Measurements from ENCODE around the gene PRF1. TPM values are rescaled to one million over a fixed set of nuclear protein-coding genes. Genes with fewer than 3 reads are reported as not detected.

Gene PRF1
- polyA plus RNA-seq, 1 experiment: not detected

DNA sequence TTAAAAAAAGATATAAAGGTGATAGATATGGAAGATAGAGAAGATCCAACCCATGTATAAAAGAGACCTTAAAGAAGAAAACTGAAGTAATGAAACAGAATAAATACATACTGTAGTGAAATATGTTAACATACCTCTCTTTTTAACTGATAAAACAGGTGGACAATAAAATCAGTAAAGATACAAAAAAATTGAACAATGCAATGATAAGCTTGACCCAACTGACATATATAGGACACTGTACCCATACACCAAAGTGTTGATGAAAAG is 17.4 kb upstream of the PRF1 start:
- no peak for TF ChIP-seq CTCF (IDR thresholded peaks at IDR 0.05; ENCODE audit: insufficient read depth, low read depth, low read length)
- H3K36me3 ChIP-seq (ENCODE audit: control insufficient read depth, insufficient read depth, low read length): no peaks in the 10 kb centered on the region
- H3K4me3 ChIP-seq (ENCODE audit: low read depth, low read length): no peak overlapping the region
- ChIA-PET CTCF (interaction anchor here (0.7 to 6.0 kb wide), 5 partner anchors 70 to 160 kb away, joined by 3 to 39 read pairs (median 4); no protein-coding TSS in a partner anchor), POLR2A (no interaction called here)
- no peak for DNase-seq (ENCODE audit: low read depth)
- H3K27me3 ChIP-seq (ENCODE audit: control insufficient read depth, insufficient read depth, low read length): peaks cover 7% of the 10 kb centered on the region; the same call in 1 of the 2 replicates

DNA sequence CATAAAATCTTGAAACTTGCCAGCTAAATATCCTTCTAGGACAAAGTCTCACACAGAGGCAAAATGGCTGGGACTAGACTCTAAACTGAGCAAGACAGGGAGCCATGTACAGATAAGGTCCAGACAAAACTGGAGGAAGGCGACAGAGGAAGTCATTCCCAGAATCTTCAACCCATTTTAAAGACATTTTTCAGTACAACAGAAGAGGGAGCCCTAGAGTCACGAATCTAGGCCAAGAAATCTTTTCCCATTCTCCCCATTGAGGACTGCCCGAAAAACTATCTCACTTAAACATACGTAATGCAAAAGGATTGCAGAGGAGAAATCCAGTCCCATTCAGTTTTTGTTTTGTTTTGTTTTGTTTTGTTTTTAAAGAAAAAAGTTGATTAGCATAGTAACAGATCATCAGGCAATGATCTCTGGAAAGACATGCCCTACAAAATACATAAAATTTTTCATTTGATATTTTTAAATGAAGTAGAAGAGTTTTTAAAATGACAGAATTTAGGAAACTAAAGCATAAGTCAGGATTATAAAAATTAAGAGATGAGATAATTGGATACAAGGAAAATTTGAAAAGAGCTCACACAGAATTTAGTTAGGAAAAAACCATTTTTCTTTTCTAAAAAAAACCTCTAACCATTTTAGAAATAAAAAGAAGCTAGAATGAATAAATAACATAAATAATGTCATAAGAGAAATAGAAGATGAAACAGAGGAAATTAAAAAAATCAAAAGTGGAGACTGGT is 16.9 kb upstream of the PRF1 start:
- H3K27me3 ChIP-seq (ENCODE audit: control insufficient read depth, insufficient read depth, low read length): peaks cover 7% of the 10 kb centered on the region; the same call in 1 of the 2 replicates
- DNase-seq (ENCODE audit: low read depth): no peak
- POLR2A ChIA-PET: no interaction called here
- peak; percentile 42; the same call in 1 of the 2 replicates for TF ChIP-seq CTCF (IDR thresholded peaks at IDR 0.05; ENCODE audit: insufficient read depth, low read depth, low read length)
- no peak overlapping the region for H3K4me3 ChIP-seq (ENCODE audit: low read depth, low read length)
- CTCF ChIA-PET: interaction anchor here (0.6 to 6.0 kb wide), 6 partner anchors 46 to 160 kb away, joined by 3 to 39 read pairs (median 4); no protein-coding TSS in a partner anchor
- no peaks in the 10 kb centered on the region for H3K36me3 ChIP-seq (ENCODE audit: control insufficient read depth, insufficient read depth, low read length)

- Histone ChIP-seq H3K36me3 (ENCODE audit: control insufficient read depth, insufficient read depth, low read length) (no peaks in the 10 kb centered on the region), H3K4me3 (ENCODE audit: low read depth, low read length) (no peak overlapping the region), H3K27me3 (ENCODE audit: control insufficient read depth, insufficient read depth, low read length) (peaks cover 7% of the 10 kb centered on the region; the same call in 1 of the 2 replicates)
- no peak for DNase-seq (ENCODE audit: low read depth)
- TF ChIP-seq CTCF (IDR thresholded peaks at IDR 0.05; ENCODE audit: insufficient read depth, low read depth, low read length): no peak
- ChIA-PET POLR2A (interaction anchor here (0.7 kb wide), 1 partner anchor 34 kb away, joined by 9 read pairs; no protein-coding TSS in a partner anchor), CTCF (interaction anchor here (0.6 to 6.0 kb wide), 3 partner anchors 10 to 140 kb away, joined by 3 to 39 read pairs (median 3); no protein-coding TSS in a partner anchor)
These were observed 16.1 kb upstream of the PRF1 start for GRCh38 chr10:70618663-70619062.

DNA sequence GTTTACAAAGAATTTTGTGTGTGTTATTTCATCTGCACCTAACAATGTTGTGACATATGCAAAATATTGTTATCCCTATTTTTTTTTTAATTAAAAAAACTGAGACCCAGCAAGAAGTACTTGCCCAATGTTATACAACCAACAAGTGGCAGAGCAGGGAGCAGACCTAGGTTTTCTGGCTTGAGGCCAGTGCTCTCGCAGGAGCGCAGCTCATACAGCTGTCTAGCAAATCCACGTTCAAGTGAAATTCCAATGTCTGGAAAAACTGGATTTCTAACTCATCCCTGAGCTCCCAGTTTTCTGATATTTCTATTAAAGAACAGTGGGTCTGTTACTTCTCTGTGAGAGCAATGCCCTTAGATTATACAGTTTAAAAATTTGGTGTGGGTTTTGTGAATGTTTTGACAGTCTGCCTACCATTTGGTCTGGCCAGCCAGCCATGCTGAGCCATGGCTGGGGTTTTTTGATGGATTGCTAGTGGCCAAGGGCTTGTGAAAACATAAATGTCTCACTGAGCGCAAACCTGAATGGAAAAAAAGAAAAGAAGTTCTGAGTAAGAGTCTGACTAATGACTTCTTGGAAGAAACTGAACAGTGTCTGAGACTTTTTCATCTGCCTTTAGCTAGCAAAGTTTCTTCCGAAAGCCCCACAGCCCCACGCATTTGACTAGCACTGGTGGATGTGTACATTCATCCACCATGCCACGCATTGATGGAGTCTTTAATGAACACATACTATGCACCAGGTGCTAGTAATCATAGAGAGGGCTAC is 15.4 kb upstream of the PRF1 start:
- Histone ChIP-seq H3K36me3 (ENCODE audit: control insufficient read depth, insufficient read depth, low read length) (no peaks in the 10 kb centered on the region), H3K27me3 (ENCODE audit: control insufficient read depth, insufficient read depth, low read length) (peaks cover 7% of the 10 kb centered on the region; the same call in 1 of the 2 replicates), H3K4me3 (ENCODE audit: low read depth, low read length) (no peak overlapping the region)
- ChIA-PET POLR2A (interaction anchor here (0.7 kb wide), 1 partner anchor 35 kb away, joined by 9 read pairs; no protein-coding TSS in a partner anchor), CTCF (interaction anchor here (0.8 to 6.0 kb wide), 4 partner anchors 10 to 141 kb away, joined by 3 to 39 read pairs (median 4); no protein-coding TSS in a partner anchor)
- TF ChIP-seq CTCF (IDR thresholded peaks at IDR 0.05; ENCODE audit: insufficient read depth, low read depth, low read length): no peak
- no peak for DNase-seq (ENCODE audit: low read depth)

DNA sequence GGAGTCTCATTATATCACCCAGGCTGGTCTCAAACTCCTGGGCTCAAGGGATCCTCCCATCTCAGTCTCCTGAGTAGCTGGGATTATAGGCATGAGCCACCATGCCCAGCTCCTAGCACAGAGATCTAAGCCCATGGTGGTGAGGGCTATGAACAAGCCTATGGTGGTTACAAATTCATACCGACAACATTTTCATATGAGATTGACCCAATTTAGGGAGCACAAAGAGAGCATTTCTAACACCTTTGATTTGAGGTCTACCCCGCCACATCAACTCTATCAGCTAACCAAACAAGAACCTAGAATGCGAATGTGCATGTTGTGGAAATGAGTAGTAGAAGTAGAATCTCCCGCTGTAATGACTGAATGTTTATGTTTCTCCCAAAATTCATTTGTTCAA is 14.2 kb upstream of the PRF1 start:
- Histone ChIP-seq H3K4me3 (ENCODE audit: low read depth, low read length) (no peak overlapping the region), H3K36me3 (ENCODE audit: control insufficient read depth, insufficient read depth, low read length) (no peaks in the 10 kb centered on the region), H3K27me3 (ENCODE audit: control insufficient read depth, insufficient read depth, low read length) (peaks cover 5% of the 10 kb centered on the region; the same call in 1 of the 2 replicates)
- TF ChIP-seq CTCF (IDR thresholded peaks at IDR 0.05; ENCODE audit: insufficient read depth, low read depth, low read length): no peak
- CTCF ChIA-PET: interaction anchor here (1.0 to 6.0 kb wide), 3 partner anchors 15 to 142 kb away, joined by 3 to 39 read pairs (median 5); no protein-coding TSS in a partner anchor
- POLR2A ChIA-PET: no interaction called here
- DNase-seq (ENCODE audit: low read depth): no peak
